HG03354 (cell line): ENCODE results near the gene COL27A1.

Source experiments
- ATAC-seq: cut with Tn5 transposase; IDR thresholded peaks from one replicate; pipeline ENCODE4 v1.9.1; 2021; ENCODE audit warnings: mild to moderate bottlenecking; ENCODE audit not compliant: unreplicated experiment, poor library complexity, severe bottlenecking

The COL27A1 gene

GRCh38 chr9:114216976-114217375 is 61.6 kb downstream of the COL27A1 start:
- ATAC-seq, result no peak

- ATAC-seq, result no peak
These were observed 63.2 kb downstream of the COL27A1 start for GRCh38 chr9:114218264-114219120.

DNA sequence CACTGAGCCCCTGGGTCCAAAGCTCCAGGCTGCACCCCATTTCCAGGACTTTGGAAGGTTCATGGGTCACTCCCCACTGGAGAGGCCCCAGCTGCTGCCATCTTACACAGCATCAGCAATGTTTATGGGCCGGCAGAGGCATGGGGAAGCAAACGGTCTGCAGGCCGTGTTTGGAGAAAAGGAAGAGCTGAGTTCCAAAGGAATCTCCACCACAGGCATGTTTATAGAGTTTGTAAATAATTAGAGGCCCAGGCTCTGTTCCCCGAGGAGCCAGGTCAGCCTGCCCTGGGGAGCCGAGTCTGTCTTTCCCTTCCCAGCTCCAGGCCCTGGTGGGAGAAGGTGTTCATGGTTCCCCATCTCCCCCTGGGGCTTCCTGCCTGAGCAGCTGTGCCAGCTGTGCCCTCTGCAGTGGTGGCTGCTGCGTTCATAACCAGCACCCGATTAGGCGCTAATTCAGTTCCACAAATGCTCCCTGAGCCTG is 64.8 kb downstream of the COL27A1 start:
- ATAC-seq, result no peak

- ATAC-seq, result no peak
These were observed 66.5 kb downstream of the COL27A1 start for GRCh38 chr9:114221706-114222465.

DNA sequence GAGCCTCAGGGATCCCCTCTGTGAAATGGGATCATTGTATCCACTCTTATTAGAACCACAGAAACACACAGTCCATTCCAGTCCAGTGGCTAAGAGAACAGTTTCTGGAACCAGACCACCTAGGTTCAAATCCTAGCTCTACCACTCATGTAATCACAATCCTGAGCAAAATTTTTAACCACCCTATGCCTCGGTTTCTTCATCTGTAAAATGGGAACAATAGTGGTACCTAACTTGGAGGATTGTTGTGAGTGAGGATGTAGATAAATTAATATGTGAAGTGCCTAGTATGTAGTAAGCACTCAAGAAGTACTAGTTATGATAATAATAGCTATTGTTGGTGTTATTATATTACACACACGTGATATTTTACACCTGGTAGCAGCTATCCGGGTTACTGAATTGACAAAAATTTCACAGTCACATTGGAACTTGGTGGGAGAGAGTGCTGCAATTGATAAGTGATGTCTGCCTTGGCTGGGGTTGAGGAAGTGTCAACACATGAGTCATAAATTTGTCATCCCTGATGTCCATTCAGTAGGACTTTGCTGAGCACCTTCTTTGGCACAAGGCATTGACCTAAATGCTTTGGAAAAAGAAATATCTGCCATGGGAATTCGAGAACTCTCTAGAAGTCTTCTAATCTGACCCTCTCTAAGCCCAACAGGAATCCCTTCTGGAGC is 68.4 kb downstream of the COL27A1 start:
- no peak for ATAC-seq

DNA sequence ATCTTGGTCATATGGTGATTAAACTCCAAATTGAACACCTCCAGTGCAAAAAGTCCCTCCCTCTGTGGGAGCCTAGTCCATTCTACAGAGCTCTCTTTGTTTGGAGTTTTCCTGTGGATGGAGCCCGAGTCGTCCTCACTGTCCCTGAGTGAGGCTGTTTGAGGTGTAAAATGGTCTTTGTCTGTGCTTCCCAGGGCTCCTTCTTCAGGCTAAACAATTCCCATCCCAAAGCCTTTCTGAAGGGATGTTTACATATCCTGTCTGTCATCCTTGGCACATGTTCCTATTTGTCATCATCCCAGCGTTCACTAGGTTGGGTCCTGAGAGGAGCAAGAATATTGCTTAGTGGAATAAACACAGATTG is 68.9 kb downstream of the COL27A1 start:
- ATAC-seq, result no peak

GRCh38 chr9:114225561-114226212 is 70.3 kb downstream of the COL27A1 start:
- no peak for ATAC-seq

- no peak for ATAC-seq
These were observed 71.1 kb downstream of the COL27A1 start for GRCh38 chr9:114226246-114227055.

- no peak for ATAC-seq
These were observed 72.1 kb downstream of the COL27A1 start for GRCh38 chr9:114227288-114228015.

DNA sequence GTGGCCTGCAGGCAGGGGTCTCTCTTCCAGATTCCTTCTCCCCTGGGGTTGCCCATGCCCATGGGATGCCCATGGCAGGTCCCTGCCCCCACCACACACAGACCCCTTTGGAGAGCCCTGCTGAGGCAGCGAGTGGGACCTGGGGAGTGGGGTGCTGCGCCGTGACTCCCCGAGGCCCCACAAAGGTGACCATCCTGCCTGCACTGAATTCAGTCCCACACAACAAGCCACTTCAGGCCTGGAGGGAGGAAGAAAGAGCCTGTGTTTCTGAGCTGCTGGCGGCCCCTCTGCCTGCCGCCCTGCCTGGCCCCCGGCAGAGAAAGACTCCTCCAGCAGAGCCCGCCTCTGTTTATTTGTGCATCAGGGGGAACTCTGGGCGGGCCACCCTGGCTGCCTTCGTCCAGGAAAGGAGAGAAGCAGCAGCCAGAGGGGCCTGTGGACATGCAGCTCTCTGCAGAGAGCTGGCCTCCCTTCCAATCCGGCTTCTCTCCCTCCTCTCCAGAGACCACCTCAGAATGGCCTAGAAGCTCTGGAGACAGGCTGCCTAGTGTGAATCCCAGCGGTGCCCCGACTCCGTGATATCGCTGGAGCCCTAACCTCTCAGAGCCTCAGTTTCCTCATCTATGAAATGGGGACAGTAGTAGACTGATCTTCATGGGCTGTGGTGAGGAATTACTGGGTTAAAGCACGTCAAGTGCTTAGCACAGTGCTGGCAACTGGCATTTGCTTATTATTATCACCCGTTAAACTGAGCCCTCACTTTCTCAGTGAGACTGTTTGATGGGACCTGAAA is 72.9 kb downstream of the COL27A1 start:
- no peak for ATAC-seq

DNA sequence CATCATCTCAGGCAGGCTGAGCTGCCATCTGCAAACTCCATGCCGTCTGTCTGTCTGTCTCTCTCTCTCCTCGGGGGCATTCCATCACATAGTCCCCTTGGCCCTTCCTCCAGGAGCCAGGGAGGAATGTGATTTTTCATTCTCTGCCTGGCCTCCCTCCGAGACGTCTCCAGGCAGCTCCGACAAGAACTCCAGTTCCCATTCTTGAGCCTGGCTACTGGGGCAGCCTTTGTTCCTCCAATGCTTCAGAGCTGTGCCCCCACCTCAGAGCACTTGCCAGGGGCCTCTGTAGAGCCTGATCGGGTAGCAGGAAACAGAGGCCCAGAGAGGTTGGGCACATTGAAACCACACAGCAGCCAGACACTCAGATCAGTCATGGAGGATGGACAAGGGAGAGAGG is 74.0 kb downstream of the COL27A1 start:
- ATAC-seq, result no peak

- ATAC-seq, result no peak
These were observed 74.7 kb downstream of the COL27A1 start for GRCh38 chr9:114230068-114230467.

GRCh38 chr9:114231273-114231672 is 75.9 kb downstream of the COL27A1 start:
- ATAC-seq, result no peak

DNA sequence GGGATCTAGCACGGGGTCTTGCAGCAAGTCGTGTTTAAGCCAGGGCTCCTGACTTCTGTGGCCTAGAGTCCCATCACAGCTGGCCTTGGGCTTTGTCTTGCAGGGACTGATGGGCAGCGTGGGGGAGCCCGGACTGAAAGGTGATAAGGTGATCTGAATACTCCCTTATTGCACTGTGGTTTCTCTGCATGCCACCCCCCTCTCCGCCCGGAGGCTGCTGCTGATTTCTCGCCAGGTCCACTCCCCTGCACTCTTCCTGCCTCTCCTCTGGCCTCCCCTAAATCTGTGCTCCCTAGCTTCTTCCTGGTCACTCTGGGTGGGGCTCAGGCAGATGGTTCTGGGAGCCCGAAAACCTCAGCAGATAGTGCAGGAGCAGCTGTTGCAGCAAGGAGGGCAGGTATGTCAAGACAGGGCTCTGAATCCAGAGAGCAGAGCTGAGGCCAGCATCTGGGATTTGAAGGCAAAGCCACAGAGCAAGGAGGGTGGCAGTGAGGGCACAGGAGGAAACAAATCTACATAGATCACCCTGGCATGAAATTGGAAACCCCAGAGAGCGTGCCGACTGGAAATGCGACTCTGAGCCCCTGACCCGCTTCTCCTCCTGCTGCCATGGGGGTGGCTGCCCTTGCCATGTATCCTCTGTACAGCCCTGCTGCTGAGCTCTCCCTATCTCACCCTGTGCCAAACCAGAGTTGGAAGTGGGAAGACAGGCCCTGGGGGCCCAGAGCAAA is 76.5 kb downstream of the COL27A1 start:
- ATAC-seq, result no peak

- no peak for ATAC-seq
These were observed 78.3 kb downstream of the COL27A1 start for GRCh38 chr9:114233491-114234185.

- no peak for ATAC-seq
These were observed 79.8 kb downstream of the COL27A1 start for GRCh38 chr9:114235033-114235661.
